NCI-H510A (cell line): Measurements from ENCODE around the gene R3HDM2.

Experiments used
- DNase-seq: peaks from one replicate; lab custom pipeline; 2025; lab: John Stamatoyannopoulos, UW

Gene R3HDM2

GRCh38 chr12:57240066-57240921 lies 190.5 kb downstream of the R3HDM2 start:
- DNase-seq = peak; percentile 58

GRCh38 chr12:57239587-57240065 lies 191.2 kb downstream of the R3HDM2 start:
- DNase-seq = no peak

DNA sequence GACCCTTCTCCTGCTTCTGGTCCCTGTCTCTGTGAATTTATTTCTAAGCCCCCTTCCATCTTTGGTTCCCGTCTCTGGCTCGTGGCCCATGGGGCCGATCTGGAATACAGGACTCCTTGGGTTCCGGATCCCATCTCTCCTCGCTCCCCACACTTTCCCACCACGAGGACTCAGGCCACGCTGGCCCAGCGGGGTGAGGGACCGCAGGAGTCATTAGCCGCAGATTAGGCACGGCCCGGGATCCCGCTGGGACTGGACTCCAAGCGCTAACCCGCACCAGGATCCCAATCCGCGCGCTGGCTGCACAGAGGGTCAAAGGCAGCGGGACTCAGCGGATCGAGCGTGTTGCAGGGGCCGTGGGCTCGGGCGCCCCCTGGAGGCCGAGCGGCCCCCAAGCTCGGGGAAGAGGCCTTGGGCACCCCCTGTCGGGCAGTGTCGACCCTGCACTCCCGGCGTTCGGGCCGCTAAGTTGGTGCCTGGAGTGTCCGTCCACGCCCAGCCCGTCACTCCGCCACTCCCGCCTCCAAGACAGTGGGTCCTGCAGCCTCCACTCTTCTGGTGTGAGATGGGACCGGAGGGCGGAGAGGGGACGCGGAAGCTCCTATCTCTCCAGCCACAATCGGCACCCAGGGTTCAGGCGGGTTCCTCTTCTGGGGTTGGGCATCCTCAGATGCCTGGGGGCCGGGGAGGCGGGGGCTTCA lies 191.8 kb downstream of the R3HDM2 start:
- DNase-seq = peak; percentile 62

DNA sequence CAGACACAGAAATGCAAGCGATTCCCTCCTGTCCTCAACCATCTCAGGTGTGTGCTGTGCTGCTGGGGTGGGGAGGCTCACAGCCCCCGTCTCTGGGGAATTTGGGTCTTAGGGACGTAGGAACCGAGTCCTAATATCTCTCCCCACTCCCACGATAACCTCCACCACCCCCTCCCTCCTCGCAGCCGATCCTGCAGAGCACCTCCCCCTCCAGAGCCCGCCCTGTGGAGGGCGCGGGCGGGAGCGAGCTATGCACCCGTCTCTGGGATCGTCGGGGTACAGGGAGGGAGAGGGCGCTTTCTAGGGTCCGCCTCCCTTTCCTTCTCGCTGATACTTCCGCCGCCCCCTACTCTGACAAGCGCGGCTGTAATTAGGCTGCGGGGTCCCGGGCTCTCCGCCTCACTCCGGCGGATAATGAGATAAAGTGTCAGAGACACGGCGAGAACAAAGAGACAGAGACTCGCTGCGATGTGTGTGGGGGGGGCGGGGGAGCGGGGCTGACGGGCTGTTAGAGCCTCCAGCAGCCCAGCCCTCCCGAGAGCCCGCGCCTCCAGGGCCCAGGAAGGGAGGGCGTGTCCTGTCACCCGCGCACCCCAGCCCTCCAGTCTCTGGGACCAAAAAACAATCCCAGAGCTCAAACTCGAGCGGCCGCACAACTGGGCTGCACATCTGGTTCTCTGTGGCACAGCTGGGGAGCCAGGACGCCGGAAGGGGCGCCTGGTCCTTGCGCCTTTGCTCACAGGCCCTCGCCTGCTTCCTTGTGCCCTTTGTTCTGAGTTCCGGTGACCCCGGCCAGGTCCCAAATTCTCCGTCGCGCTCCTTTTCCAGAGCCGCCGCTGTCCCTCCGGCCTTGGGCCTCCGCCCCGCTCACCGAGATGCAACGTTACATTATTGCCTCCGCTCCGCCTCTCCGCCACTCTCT lies 192.7 kb downstream of the R3HDM2 start:
- peak; percentile 36 for DNase-seq

DNA sequence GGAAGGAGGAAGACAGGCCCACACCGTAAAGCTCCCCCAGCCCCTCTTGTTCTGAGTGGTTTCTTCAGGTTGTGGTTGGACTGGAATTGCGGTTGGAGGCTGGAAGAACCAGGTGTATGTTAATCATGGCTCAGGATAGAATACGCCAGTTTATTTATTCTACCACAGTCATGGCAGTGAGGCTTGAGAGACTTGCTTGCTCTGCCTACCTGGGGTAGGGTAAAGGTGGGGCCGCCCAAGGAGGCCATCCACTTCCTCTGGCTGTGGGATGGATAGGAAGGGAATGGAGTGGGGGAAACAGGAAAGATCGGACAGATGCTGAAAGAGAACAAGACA lies 193.3 kb downstream of the R3HDM2 start:
- peak; percentile 53 for DNase-seq

DNA sequence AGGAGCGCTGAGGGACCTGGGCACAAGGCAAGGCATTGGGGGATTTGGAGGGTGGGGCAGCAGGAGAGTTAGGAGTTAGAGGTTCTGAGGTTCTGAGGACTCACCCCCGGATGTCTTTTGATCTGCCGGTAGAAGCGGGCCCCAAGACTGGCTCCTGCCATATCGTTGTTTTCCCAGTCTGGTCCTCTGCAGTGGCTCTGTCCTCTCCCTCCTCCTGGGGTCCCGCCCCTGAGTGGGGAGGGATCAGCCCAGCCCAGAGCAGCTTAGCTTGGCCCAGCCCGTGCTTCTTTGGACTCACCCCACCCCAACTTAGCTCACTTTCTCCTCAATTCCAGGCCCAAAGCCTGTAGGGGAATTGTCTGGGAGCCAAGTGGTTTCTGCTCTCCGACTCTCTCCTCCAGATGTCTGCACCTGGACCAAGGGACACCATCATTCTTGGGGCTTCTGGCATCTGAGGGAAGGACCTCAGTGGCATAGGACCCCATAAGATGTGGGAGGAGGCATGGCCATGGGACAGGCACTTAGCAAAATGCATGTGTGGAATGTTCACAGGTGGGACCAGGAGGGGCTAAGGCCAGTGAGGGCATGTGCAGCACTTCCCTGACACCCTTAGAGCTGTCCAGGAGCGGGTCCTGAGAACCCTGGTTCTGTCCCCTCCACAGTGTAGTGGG lies 193.8 kb downstream of the R3HDM2 start:
- DNase-seq = no peak

DNA sequence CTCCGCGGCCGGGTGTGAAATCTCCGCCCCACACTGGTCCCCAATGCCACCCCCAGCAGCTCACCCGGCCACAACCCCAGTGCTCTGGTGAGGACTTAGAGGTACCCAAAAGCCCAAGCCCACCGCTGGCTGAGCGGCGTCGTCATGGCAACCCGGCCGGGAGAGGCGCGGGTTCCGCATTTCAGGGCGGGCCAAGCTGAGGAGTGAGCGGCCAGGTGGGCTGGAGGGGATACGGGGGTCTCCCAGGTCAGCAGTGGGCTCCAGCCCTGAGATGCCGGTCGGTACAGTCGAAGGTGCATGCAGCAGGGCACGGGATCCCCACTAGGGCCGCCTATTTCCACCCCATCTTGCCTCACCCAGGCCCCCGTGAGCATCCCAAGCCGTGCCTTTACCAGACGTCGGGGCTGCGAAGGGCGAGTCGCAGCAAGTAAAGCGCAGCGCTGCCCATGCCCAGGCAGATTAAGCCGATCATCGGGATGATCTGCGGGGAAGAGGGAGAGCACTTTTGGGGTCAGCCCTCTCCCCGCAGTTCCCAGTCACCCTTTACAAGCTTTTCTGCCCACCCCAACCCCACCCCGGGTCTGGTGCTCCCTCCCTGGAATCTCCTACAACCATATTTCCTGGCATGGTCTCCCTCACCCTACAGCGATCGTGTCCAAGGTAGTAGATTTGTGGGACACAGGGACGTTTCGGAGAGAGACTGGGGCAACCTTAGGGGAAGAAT lies 194.5 kb downstream of the R3HDM2 start:
- no peak for DNase-seq

DNA sequence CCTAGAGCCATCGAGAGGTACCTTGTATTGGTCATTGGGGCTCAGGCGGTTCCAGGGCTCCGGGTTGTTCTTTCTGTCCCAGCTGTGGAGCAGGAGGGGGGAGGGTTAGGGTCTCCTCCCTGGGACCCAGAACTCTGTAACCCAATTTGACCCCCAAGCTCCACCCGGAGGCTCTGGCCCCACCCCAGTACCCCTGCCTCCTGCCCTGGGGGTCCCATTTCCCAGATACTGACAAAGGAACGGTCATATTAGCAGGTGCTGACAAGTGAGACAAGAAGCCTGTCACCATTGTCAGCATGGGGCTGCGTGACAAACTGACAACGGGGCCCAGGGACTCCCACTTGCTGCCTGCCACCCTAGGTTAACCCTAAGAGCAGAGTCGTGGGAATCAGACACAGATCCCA lies 195.1 kb downstream of the R3HDM2 start:
- DNase-seq = no peak

- DNase-seq = no peak
Observed at GRCh38 chr12:57235017-57235727, 195.7 kb downstream of the R3HDM2 start.

DNA sequence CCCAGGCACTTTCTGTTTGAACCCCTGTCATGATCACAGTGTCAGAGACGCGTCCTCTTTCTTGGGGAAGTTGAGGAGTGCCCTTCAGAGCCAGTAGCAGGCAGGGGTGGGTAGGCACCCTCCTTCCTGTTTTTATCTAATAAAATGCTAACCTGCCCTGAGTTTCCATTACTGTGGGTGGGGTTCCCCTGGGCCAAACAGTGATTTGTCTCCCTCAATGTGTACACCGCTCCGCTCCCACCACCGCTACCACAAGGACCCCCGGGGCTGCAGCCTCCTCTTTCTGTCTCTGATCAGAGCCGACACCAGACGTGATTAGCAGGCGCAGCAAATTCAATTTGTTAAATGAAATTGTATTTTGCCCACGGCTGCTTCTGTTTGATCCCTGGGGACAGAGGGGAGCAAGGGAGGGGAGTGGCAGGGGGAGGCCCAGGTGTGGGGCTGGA lies 196.2 kb downstream of the R3HDM2 start:
- no peak for DNase-seq

- no peak for DNase-seq
Observed at GRCh38 chr12:57234233-57234570, 196.6 kb downstream of the R3HDM2 start.

DNA sequence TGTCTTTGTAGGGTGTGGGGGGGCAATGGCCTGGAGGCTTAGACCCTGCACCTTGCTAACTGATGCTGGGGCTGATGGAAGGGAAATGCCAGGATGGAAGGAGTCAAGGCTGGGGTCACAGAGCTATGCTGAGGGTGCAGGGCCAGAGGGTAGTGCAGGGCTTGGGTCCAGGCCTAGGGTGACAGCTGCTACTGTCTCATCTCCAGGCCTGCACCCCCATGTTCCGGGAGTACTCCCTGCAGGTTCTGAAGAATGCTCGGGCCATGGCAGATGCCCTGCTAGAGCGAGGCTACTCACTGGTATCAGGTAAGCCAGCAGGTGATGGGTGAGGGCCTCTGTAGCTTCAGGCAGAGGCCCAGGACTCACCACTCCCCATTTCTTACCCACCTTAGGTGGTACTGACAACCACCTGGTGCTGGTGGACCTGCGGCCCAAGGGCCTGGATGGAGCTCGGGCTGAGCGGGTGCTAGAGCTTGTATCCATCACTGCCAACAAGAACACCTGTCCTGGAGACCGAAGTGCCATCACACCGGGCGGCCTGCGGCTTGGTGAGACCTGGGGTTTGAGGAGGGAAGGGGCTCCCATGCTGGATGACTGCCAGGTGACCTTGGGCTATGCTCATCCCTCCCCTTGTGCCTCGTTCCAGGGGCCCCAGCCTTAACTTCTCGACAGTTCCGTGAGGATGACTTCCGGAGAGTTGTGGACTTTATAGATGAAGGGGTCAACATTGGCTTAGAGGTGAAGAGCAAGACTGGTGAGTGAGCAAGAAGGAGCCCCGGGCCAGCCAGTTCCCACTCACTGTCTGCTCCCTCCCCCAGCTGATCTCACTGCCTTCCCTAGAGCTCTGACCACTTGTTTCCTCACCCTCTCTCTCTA lies 197.2 kb downstream of the R3HDM2 start:
- no peak for DNase-seq

DNA sequence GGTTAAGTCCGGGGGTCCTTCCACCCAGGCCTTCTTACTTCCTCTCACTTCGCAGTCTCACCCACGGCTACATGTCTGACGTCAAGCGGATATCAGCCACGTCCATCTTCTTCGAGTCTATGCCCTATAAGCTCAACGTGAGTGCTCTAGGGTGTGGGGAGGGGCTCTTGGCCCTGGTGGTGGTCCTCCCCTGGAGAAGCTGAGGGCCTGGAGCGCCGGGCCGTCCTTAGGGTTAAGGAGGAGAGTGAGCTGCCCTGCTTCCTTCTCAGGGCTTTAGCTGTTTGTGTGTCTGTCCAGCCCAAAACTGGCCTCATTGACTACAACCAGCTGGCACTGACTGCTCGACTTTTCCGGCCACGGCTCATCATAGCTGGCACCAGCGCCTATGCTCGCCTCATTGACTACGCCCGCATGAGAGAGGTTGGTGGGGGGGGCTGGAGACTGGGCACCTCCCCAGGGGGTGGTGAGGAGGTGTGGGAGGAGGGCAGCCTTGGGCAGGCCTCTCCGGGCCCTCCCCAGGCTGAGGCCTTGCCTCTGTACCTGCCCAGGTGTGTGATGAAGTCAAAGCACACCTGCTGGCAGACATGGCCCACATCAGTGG lies 198.6 kb downstream of the R3HDM2 start:
- no peak for DNase-seq

- DNase-seq = no peak
Observed at GRCh38 chr12:57231276-57232021, 199.4 kb downstream of the R3HDM2 start.

DNA sequence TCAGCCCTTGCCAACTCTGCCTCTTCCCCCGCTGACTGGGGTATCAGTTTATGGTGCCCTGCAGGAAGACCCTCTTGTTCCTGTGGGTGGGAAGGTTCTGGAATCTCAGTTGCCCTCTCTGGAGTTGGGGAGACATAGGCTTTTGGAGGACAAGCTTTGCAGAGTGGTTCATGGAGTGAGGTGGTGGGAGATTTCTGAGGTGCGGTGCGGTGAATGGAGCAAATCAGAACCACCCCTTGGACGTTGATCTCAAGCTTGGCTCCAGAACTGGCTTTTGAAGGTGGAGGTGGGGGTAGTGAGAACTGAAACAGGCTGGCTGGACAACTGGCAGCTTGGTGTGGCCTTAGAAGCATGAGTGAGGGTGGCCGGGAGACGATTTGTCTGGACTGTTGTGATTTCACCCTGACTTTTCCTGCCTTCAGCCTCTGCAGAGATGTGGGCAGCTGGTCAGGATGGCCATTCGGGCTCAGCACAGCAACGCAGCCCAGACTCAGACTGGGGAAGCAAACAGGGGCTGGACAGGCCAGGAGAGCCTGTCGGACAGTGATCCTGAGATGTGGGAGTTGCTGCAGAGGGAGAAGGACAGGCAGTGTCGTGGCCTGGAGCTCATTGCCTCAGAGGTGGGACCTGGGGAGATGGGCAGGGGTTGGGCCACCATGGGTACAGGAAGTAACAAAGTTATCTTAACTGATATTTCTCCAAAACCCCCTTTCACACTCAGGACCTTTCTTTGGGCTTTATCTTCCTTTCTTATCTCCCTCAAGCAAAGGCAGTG lies 200.3 kb downstream of the R3HDM2 start:
- no peak for DNase-seq

DNA sequence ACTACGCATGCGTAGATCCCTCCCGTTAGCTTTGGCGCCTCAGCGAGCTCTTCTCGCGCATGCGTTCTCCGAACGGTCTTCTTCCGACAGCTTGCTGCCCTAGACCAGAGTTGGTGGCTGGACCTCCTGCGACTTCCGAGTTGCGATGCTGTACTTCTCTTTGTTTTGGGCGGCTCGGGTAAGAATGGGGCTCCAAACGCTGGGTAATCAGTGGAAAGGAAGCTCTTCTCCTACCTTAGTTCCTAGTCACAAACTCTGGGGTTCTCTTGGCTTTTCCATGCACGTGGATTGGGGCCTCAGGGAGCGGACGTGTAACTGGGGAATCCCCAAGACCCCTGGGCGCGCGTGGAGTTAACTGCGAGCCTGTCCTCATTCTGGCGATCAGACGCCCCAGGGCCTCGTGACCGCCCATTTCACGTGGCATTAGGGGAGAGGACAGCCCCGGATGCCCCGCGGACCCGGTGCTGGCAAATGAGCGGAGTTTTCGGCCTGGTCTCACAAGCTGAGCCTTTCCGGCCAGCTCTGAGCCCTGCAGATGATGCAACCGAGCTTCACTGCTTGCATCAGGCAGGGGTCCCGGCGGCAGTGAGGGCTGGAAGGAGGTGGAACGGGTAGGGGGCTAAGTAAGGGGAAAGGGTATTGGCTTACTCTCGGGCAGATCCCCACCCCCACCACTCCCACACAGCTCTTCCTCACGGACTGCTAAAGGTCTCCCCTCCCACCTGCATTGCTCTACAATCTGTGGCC lies 201.0 kb downstream of the R3HDM2 start, which contains the start of gene SHMT2:
SHMT2 (plus strand) TSS at position 78 of the 747 bp plus-strand sequence; CDS start at position 146, 68 bp downstream.
- DNase-seq = peak; percentile 83
